Activated effector memory CD4-positive, alpha-beta T cell treated with Interleukin-2 at 50 U/mL for 16 hours (primary cell): Measurements from ENCODE around the gene CSNK1G1.
"Not testable (repeated sequence)": the region's sequence is repeated elsewhere in the genome, so short reads cannot be mapped to it uniquely, and the experiment has no call there.

Experiments used
- DNase-seq: peaks from one replicate; pipeline ENCODE4 v3.0.0-alpha.2; 2020

CSNK1G1 gene

DNA sequence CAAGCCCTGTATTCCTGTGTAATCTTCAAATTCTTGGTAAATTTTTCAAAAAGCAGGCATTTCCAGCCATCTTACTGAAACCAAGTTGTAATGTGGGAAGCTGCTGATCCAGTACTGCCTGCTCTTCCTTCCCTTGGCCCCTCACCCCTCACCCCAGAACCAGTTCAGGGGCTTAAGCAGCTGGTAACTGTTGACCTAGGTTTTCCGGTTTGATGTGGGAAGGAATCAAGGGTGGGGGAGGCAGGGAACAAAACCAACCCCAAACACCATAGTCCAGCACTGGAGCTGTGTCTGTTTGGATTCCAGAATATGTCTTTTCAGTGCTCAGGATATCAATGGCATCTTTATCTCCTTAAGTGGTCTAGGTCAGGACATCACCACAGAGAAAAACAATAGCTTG is 233.5 kb downstream of the CSNK1G1 start:
- no peak for DNase-seq

DNA sequence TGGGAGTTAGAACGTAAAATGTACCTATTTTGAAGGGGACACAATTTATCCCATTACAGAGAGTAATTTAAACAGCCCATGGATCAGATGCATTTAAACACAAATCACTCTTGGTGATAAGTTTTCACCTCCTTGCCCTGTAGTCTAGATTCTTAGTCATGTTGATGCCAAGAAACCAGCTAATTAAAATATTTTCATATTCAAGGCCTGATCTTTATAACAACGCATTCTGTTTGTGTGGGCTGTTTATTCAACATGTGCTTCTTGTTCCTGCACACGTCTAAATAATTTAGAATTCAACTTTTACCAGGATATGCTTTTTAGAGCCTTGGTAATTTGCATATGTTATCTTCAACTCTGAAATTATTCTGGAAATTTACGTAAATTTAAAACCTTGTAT is 234.4 kb downstream of the CSNK1G1 start:
- DNase-seq = no peak

DNA sequence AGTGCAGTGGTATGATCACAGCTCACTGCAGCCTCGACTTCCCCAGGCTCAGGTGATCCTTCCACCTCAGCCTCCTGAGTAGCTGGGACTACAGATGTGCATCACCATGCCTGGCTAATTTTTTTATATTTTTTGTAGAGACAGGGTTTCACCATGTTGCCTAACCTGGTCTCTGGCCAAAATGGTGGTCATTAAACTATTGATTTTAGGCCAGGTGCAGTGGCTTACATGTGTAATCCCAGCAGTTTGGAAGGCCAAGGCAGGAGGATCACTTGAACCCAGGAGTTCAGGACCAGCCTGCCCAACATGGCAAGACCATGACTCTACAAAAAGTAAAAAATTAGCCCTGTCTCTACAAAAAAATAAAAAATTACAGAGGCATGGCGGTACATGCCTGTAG is 235.7 kb downstream of the CSNK1G1 start:
- not testable (repeated sequence) for DNase-seq

DNA sequence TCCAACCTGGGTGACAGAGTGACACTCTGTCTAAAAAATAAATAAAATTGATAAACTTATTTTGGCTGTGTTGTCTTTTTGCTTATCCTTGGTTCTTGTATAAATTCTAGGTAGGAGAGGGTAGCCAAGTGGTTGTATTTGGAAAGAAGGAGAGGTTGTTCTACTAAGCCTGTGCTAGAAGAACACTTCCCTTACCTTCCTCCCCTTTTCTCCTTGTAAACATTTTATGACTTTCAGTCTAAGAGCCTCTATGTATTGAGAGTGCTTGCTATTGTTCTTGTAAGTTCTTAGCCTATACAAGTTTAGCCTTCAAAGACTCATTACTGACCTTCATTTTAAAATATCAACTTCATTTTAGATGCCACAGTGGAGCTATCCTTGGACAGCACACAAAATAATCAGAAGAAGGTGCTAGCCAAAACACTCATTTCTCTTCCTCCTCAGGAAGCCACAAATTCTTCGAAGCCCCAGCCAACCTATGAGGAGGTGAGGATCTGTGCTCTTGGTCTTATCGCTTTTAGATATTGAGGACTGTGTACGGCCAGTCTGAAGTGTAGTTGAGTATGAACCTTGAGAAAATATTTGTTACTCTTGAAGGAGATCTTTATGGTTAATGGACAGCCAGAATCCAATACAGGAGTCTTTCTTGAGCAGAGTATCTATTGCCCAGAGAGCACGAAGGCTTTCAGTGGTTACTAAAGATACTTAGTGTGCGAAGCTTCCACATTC is 238.1 kb downstream of the CSNK1G1 start:
- DNase-seq = no peak
